ENCODE data around the gene GRB10. TPM values are rescaled to one million over a fixed set of nuclear protein-coding genes. Genes with fewer than 3 reads are reported as not detected.

GRB10 gene
- total and polyA plus RNA-seq, 9 donors, result 10.0 to 93.3 (median 27.8) TPM

- no peak overlapping the region for H3K4me3 ChIP-seq
- no peaks in the 10 kb centered on the region for H3K27me3 ChIP-seq
- intact Hi-C loops (cut with DNase I), result loop anchor here in 1 of 4 donors (10.0 kb wide), 1 partner anchor 543 kb away; no protein-coding TSS in a partner anchor
- no peak overlapping the region for H3K27ac ChIP-seq
- no peaks in the 10 kb centered on the region for H3K4me1 ChIP-seq (ENCODE audit: insufficient read depth)
- H3K9me3 ChIP-seq, result no peaks in the 10 kb centered on the region
- H3K36me3 ChIP-seq, result no peaks in the 10 kb centered on the region
- no peak for TF ChIP-seq CTCF (IDR thresholded peaks at IDR 0.05)
- no peak for TF ChIP-seq POLR2A (IDR thresholded peaks at IDR 0.05)
- no peak for TF ChIP-seq EP300 (IDR thresholded peaks at IDR 0.05)
- 73 to 75% (median 75%) methylated on average over 7 of the region's 7 CpGs for WGBS, 3 donors
- no peak for DNase-seq
Observed at GRCh38 chr7:50687575-50688225, 95.0 kb downstream of the GRB10 start.

- no peaks in the 10 kb centered on the region for H3K4me1 ChIP-seq (ENCODE audit: insufficient read depth)
- no peaks in the 10 kb centered on the region for H3K9me3 ChIP-seq
- no peaks in the 10 kb centered on the region for H3K27me3 ChIP-seq
- intact Hi-C loops (cut with DNase I), result loop anchor here in 1 of 4 donors (10.0 kb wide), 1 partner anchor 542 kb away; no protein-coding TSS in a partner anchor
- no peak for TF ChIP-seq CTCF (IDR thresholded peaks at IDR 0.05)
- no peak for TF ChIP-seq POLR2A (IDR thresholded peaks at IDR 0.05)
- TF ChIP-seq EP300 (IDR thresholded peaks at IDR 0.05), result no peak
- 93 to 97% (median 97%) methylated on average over 6 of the region's 6 CpGs for WGBS, 3 donors
- no peak for DNase-seq
- no peak overlapping the region for H3K27ac ChIP-seq
- no peaks in the 10 kb centered on the region for H3K36me3 ChIP-seq
- H3K4me3 ChIP-seq, result no peak overlapping the region
Observed at GRCh38 chr7:50687096-50687495, 95.6 kb downstream of the GRB10 start.

- intact Hi-C loops (cut with DNase I), result loop anchor here in 1 of 4 donors (10.0 kb wide), 1 partner anchor 541 kb away; no protein-coding TSS in a partner anchor
- no peaks in the 10 kb centered on the region for H3K4me1 ChIP-seq (ENCODE audit: insufficient read depth)
- H3K27me3 ChIP-seq, result no peaks in the 10 kb centered on the region
- 66 to 82% (median 80%) methylated on average over 14 of the region's 14 CpGs for WGBS, 3 donors
- no peaks in the 10 kb centered on the region for H3K9me3 ChIP-seq
- TF ChIP-seq POLR2A (IDR thresholded peaks at IDR 0.05) (no peak), EP300 (IDR thresholded peaks at IDR 0.05) (no peak), CTCF (IDR thresholded peaks at IDR 0.05) (no peak)
- H3K36me3 ChIP-seq, result no peaks in the 10 kb centered on the region
- H3K4me3 ChIP-seq, result no peak overlapping the region
- no peak for DNase-seq
- H3K27ac ChIP-seq, result no peak overlapping the region
Observed at GRCh38 chr7:50685135-50686065, 97.3 kb downstream of the GRB10 start.

- no peak overlapping the region for H3K27ac ChIP-seq
- no peaks in the 10 kb centered on the region for H3K9me3 ChIP-seq
- TF ChIP-seq EP300 (IDR thresholded peaks at IDR 0.05) (no peak), POLR2A (IDR thresholded peaks at IDR 0.05) (no peak), CTCF (IDR thresholded peaks at IDR 0.05) (no peak)
- no peaks in the 10 kb centered on the region for H3K4me1 ChIP-seq (ENCODE audit: insufficient read depth)
- no peak overlapping the region for H3K4me3 ChIP-seq
- no peak for DNase-seq
- WGBS, 3 donors, result 60 to 89% (median 80%) methylated on average over 4 of the region's 4 CpGs
- no peaks in the 10 kb centered on the region for H3K27me3 ChIP-seq
- intact Hi-C loops (cut with DNase I), result loop anchor here in 2 of 4 donors (5.0 to 10.0 kb wide), 2 partner anchors 217 to 540 kb away; no protein-coding TSS in a partner anchor
- H3K36me3 ChIP-seq, result no peaks in the 10 kb centered on the region
Observed at GRCh38 chr7:50684713-50685075, 98.0 kb downstream of the GRB10 start.

Measured in ovary (tissue), 9 donors.